Muscle of leg (tissue), 11 donors: ENCODE results near the gene FLG. TPM values are rescaled to one million over a fixed set of nuclear protein-coding genes. Genes with fewer than 3 reads are reported as not detected.
"Not testable (repeated sequence)": the region's sequence is repeated elsewhere in the genome, so short reads cannot be mapped to it uniquely, and the experiment has no call there.

ENCODE experiments used
- DNase-seq: peaks from one replicate; pipeline ENCODE4 v3.0.0; 2013
- H3K27ac ChIP-seq: one replicate; pipeline ENCODE4 v1.5.1; 2013; ENCODE audit warnings: mild to moderate bottlenecking, low read length, control low read depth
- H3K27me3 ChIP-seq: one replicate; pipeline ENCODE4 v1.6.1; 2013; ENCODE audit warnings: low read length; ENCODE audit not compliant: control insufficient read depth, insufficient read depth
- H3K36me3 ChIP-seq: one replicate; pipeline ENCODE4 v1.6.1; 2013; ENCODE audit warnings: low read length; ENCODE audit not compliant: control insufficient read depth, insufficient read depth
- H3K4me1 ChIP-seq: one replicate; pipeline ENCODE4 v1.6.1; 2013; ENCODE audit warnings: low read length; ENCODE audit not compliant: control insufficient read depth, insufficient read depth
- H3K4me3 ChIP-seq: one replicate; pipeline ENCODE4 v1.5.1; 2013; ENCODE audit warnings: low read length, control low read depth
- H3K9me3 ChIP-seq: replicated peaks from 2 replicates; pipeline ENCODE4 v1.6.1; 2013; ENCODE audit warnings: low read depth, low read length; ENCODE audit not compliant: control insufficient read depth
- WGBS: methylation state at CpG from one replicate; pipeline ENCODE4 v1.1.5; 2013; ENCODE audit warnings: missing lambda C conversion rate; ENCODE audit not compliant: insufficient coverage; 5-methylcytosine and 5-hydroxymethylcytosine counted together
- polyA plus RNA-seq, 8 donors: library from polyadenylated mRNA; unstranded; fragments of 120-200 nt; gene quantifications; one replicate each; pipeline versions ENCODE4 v1.2.1 to v1.2.3, GENCODE V29; 2013; ENCODE audit warnings: inconsistent platforms in 1 of 8, low replicate concordance in 1 of 8; ENCODE audit not compliant: insufficient read length in 8 of 8, insufficient read depth in 1 of 8
- total RNA-seq: library from RNA; stranded (reverse); fragments of 120-200 nt; gene quantifications from one replicate; pipeline ENCODE4 v1.2.4, GENCODE V29; 2013

Gene FLG
- total and polyA plus RNA-seq, 9 donors = 0.20 to 1.6 (median 0.52) TPM; not detected in 1

DNA sequence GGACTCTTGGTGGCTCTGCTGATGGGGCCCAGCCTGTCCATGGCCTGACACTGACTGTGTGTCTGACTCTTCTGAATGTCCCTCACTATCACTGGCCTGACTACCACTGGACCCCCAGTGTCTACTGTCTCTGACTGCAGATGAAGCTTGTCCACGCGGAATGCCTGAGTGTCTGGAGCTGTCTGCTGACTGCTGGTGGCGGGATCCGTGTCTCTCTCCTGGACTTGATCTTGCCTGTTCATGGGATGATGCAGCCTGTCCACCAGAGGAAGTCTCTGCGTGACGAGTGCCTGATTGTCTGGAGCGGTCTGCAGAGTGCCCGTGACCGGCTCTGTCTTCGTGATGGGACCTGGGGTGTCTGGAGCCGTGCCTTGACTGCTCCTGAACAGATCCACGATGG, 20.3 kb downstream of the FLG start:
- H3K9me3 ChIP-seq, H3K4me3 ChIP-seq, H3K36me3 ChIP-seq, H3K4me1 ChIP-seq, H3K27ac ChIP-seq, H3K27me3 ChIP-seq, DNase-seq: not testable (repeated sequence)
- whole genome bisulfite sequencing = 92% methylated on average over 8 of the region's 12 CpGs

DNA sequence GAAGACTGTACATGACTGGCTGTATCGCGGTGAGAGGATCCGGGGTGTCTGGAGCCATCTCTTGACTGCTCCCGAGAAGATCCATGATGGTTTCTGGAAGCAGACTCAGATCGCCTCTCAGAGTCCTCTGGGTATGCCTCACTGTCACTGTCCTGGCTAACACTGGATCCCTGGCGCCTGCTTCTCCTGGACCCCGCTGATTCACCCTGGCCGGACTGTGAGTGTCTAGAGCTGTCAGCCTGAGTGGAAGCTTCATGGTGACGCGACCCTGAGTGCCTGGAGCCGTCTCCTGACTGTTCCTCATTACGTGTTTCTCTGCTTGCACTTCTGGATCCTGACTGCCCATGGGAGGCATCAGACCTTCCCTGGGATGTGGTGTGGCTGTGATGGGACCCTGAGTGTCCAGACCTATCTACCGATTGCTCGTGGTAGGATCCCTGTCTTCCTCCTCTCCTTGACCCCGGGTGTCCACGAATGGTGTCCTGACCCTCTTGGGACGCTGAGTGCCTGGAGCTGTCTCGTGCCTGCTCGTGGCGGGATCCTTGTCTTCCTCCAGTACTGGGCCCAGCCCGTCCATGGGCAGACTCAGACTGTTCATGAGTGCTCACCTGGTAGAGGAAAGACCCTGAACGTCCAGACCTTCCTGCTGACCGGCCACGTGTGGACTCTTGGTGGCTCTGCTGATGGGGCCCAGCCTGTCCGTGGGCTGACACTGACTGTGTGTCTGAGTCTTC, 21.7 kb downstream of the FLG start:
- H3K27me3 ChIP-seq, DNase-seq, H3K4me3 ChIP-seq, H3K9me3 ChIP-seq, H3K27ac ChIP-seq, H3K36me3 ChIP-seq, H3K4me1 ChIP-seq: not testable (repeated sequence)
- 88% methylated on average over 20 of the region's 25 CpGs for WGBS

DNA sequence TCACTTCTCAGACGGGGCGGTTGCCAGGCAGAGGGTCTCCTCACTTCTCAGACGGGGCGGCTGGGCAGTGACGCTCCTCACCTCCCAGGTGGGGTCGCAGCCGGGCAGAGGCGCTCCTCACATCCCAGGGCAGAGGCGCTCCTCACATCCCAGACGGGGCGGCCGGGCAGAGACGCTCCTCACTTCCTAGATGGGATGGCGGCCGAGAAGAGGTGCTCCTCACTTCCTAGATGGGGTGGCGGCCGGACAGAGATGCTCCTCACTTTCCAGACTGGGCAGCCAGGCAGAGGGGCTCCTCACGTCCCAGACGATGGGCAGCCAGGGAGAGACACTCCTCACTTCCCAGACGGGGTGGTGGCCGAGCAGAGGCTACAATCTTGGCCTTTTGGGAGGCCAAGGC, 68.6 kb downstream of the FLG start:
- DNase-seq, H3K4me3 ChIP-seq, H3K27ac ChIP-seq, H3K27me3 ChIP-seq, H3K4me1 ChIP-seq, H3K36me3 ChIP-seq, H3K9me3 ChIP-seq: not testable (repeated sequence)
- 92% methylated on average over 14 of the region's 21 CpGs for WGBS

Other genes starting within 250 kb of the FLG start
- gene TCHHL1, start 236.2 kb downstream of the FLG start, total RNA-seq = not detected
- not detected for gene TCHHL1, start 236.2 kb downstream of the FLG start, polyA plus RNA-seq
- gene TCHH, start 209.8 kb downstream of the FLG start, total RNA-seq = under 0.01 TPM
- under 1 TPM in 5 of 8 donors, not detected in 3; 0.03 to 0.05 (median 0.04) TPM for gene TCHH, start 209.8 kb downstream of the FLG start, polyA plus RNA-seq
- not detected for gene RPTN, start 166.0 kb downstream of the FLG start, total RNA-seq
- gene RPTN, start 166.0 kb downstream of the FLG start, polyA plus RNA-seq = not detected
- not detected for gene HRNR, start 101.0 kb downstream of the FLG start, total RNA-seq
- gene HRNR, start 101.0 kb downstream of the FLG start, polyA plus RNA-seq = under 1 TPM; 0.03 to 0.49 (median 0.17) TPM
- gene FLG2, start 34.8 kb upstream of the FLG start, total RNA-seq = not detected
- under 1 TPM in 6 of 8 donors, not detected in 2; 0.01 to 0.11 (median 0.04) TPM for gene FLG2, start 34.8 kb upstream of the FLG start, polyA plus RNA-seq
- gene CRNN, start 89.0 kb upstream of the FLG start, total RNA-seq = not detected
- not detected for gene CRNN, start 89.0 kb upstream of the FLG start, polyA plus RNA-seq
- gene LCE5A, start 185.6 kb upstream of the FLG start, total RNA-seq = not detected
- not detected for gene LCE5A, start 185.6 kb upstream of the FLG start, polyA plus RNA-seq
- gene CRCT1, start 189.2 kb upstream of the FLG start, total RNA-seq = not detected
- not detected for gene CRCT1, start 189.2 kb upstream of the FLG start, polyA plus RNA-seq
- not detected for gene LCE3E, start 241.5 kb upstream of the FLG start, total RNA-seq
- not detected for gene LCE3E, start 241.5 kb upstream of the FLG start, polyA plus RNA-seq